Right atrium auricular region (tissue), 2 donors: Measurements from ENCODE around the gene PRLH. TPM values are rescaled to one million over a fixed set of nuclear protein-coding genes. Genes with fewer than 3 reads are reported as not detected.

Experiments
- DNase-seq: peaks from one replicate; pipeline ENCODE4 v3.0.0-alpha.2; 2019; ENCODE audit warnings: low spot score
- H3K27ac ChIP-seq, 2 donors: fragments of 200-600 bp; sonication (generic); 1 replicate in 1 of 2; 2 replicates in 1 of 2; pipeline ENCODE4 v1.5.1; 2016 to 2019
- H3K27me3 ChIP-seq, 2 donors: fragments of 200-600 bp; sonication (generic); one replicate each; pipeline versions ENCODE4 v1.5.1 to v1.6.0; 2017 to 2019
- H3K36me3 ChIP-seq: fragments of 200-600 bp; sonication (generic); one replicate; pipeline ENCODE4 v1.5.1; 2016
- H3K4me1 ChIP-seq, 2 donors: fragments of 200-600 bp; sonication (generic); one replicate each; pipeline versions ENCODE4 v1.5.1 to v1.6.0; 2017 to 2019
- H3K4me3 ChIP-seq, 2 donors: fragments of 200-600 bp; sonication (generic); 1 replicate in 1 of 2; 2 replicates in 1 of 2; pipeline ENCODE4 v1.5.1; 2017 to 2019; ENCODE audit warnings: mild to moderate bottlenecking in 1 of 2, moderate library complexity in 1 of 2
- H3K9me3 ChIP-seq, 2 donors: fragments of 200-600 bp; sonication (generic); one replicate each; pipeline ENCODE4 v1.5.1; 2019
- CTCF ChIP-seq, 2 donors: fragments of 200-600 bp; sonication (generic); IDR thresholded peaks; one replicate each; pipeline ENCODE4 v1.5.1; 2019; ENCODE audit warnings: antibody characterized with exemption in 2 of 2
- total RNA-seq, 2 donors: library from RNA; depleted of rRNA; stranded (reverse); fragments of >200 nt; gene quantifications; one replicate each; pipeline ENCODE4 v1.1.0, GENCODE V29; 2016

PRLH gene
- total RNA-seq, 2 donors from 2014 or later, result not detected

GRCh38 chr2:237540823-237541222 lies 25.6 kb upstream of the PRLH start:
- Histone ChIP-seq H3K4me3 (no peak overlapping the region), H3K9me3 (no peaks in the 10 kb centered on the region), H3K27ac (no peak overlapping the region), H3K27me3 (no peaks in the 10 kb centered on the region), H3K4me1 (peaks cover 0 to 17% of the 10 kb centered on the region in 2 donors), H3K36me3 (no peaks in the 10 kb centered on the region)
- no peak for TF ChIP-seq CTCF (IDR thresholded peaks at IDR 0.05)
- peak; percentile 68 for DNase-seq

- TF ChIP-seq CTCF (IDR thresholded peaks at IDR 0.05), result no peak
- no peak for DNase-seq
- peaks cover 0 to 17% of the 10 kb centered on the region in 2 donors for H3K4me1 ChIP-seq
- H3K36me3 ChIP-seq, result no peaks in the 10 kb centered on the region
- H3K4me3 ChIP-seq, result no peak overlapping the region
- no peaks in the 10 kb centered on the region for H3K9me3 ChIP-seq
- H3K27me3 ChIP-seq, result no peaks in the 10 kb centered on the region
- no peak overlapping the region for H3K27ac ChIP-seq
Observed at GRCh38 chr2:237541243-237541642, 25.1 kb upstream of the PRLH start.

- H3K4me3 ChIP-seq, result no peak overlapping the region
- H3K27me3 ChIP-seq, result no peaks in the 10 kb centered on the region
- H3K9me3 ChIP-seq, result no peaks in the 10 kb centered on the region
- H3K4me1 ChIP-seq, result peaks cover 0 to 17% of the 10 kb centered on the region in 2 donors
- no peak for DNase-seq
- no peaks in the 10 kb centered on the region for H3K36me3 ChIP-seq
- no peak for TF ChIP-seq CTCF (IDR thresholded peaks at IDR 0.05)
- H3K27ac ChIP-seq, result no peak overlapping the region
Observed at GRCh38 chr2:237542001-237542704, 24.2 kb upstream of the PRLH start.

- no peaks in the 10 kb centered on the region for H3K36me3 ChIP-seq
- no peak for TF ChIP-seq CTCF (IDR thresholded peaks at IDR 0.05)
- no peaks in the 10 kb centered on the region for H3K27me3 ChIP-seq
- H3K4me1 ChIP-seq, result peaks cover 0 to 4% of the 10 kb centered on the region in 2 donors
- H3K4me3 ChIP-seq, result no peak overlapping the region
- no peak for DNase-seq
- no peaks in the 10 kb centered on the region for H3K9me3 ChIP-seq
- no peak overlapping the region for H3K27ac ChIP-seq
Observed at GRCh38 chr2:237546040-237546875, 20.1 kb upstream of the PRLH start.

GRCh38 chr2:237546876-237547395 lies 19.4 kb upstream of the PRLH start:
- no peaks in the 10 kb centered on the region for H3K4me1 ChIP-seq
- TF ChIP-seq CTCF (IDR thresholded peaks at IDR 0.05), result no peak
- no peaks in the 10 kb centered on the region for H3K27me3 ChIP-seq
- H3K27ac ChIP-seq, result no peak overlapping the region
- no peak for DNase-seq
- H3K9me3 ChIP-seq, result no peaks in the 10 kb centered on the region
- H3K4me3 ChIP-seq, result no peak overlapping the region
- no peaks in the 10 kb centered on the region for H3K36me3 ChIP-seq
